Thyroid gland (tissue), 4 donors: ENCODE measurements around the gene WDR70.

Source experiments
- POLR2A ChIP-seq, 2 donors: fragments of 450-650 bp; IDR thresholded peaks; one replicate each; pipeline ENCODE4 v1.6.1; 2017; ENCODE audit warnings: antibody characterized with exemption in 2 of 2, mild to moderate bottlenecking in 2 of 2, moderate library complexity in 1 of 2
- TF ChIP-seq, protein P1 (sequence below), 6 experiments: fragments of 200-600 bp in 3 of 6; fragments of 450-650 bp in 3 of 6; sonication (generic) in 3 of 6; IDR thresholded peaks; one replicate each; pipeline ENCODE4 v1.5.1; 2016 to 2019; ENCODE audit warnings: antibody characterized with exemption in 6 of 6, mild to moderate bottlenecking in 2 of 6, inconsistent platforms in 1 of 6, moderate library complexity in 1 of 6

DNA sequence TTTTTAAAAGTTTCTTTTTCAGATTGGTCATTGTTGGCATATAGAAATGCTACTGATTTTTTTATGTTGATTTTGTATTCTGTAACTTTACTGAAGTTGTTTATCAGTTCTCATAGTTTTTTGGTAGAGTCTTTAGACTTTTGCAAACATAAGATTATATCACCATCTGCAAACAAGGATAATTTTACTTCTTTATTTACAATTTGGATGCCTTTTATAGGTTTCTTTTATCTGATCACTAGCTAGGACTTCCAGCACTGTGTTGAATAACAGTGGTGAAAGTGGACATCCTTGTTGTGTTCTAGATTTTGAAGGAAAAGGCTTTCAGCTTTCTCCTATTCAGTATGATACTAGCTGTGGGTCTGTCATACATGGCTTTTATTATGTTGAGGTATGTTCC lies 170.3 kb downstream of the WDR70 start:
- TF ChIP-seq, protein P1, sequence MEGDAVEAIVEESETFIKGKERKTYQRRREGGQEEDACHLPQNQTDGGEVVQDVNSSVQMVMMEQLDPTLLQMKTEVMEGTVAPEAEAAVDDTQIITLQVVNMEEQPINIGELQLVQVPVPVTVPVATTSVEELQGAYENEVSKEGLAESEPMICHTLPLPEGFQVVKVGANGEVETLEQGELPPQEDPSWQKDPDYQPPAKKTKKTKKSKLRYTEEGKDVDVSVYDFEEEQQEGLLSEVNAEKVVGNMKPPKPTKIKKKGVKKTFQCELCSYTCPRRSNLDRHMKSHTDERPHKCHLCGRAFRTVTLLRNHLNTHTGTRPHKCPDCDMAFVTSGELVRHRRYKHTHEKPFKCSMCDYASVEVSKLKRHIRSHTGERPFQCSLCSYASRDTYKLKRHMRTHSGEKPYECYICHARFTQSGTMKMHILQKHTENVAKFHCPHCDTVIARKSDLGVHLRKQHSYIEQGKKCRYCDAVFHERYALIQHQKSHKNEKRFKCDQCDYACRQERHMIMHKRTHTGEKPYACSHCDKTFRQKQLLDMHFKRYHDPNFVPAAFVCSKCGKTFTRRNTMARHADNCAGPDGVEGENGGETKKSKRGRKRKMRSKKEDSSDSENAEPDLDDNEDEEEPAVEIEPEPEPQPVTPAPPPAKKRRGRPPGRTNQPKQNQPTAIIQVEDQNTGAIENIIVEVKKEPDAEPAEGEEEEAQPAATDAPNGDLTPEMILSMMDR (IDR thresholded peaks at IDR 0.05): no peak
- no peak for TF ChIP-seq POLR2A (IDR thresholded peaks at IDR 0.05)
